GM21723 (cell line): ENCODE results near the gene SLC39A3.

Source experiments
- ATAC-seq: cut with Tn5 transposase; IDR thresholded peaks from one replicate; pipeline ENCODE4 v1.9.1; 2021; ENCODE audit warnings: mild to moderate bottlenecking, moderate library complexity; ENCODE audit not compliant: unreplicated experiment

Gene SLC39A3

DNA sequence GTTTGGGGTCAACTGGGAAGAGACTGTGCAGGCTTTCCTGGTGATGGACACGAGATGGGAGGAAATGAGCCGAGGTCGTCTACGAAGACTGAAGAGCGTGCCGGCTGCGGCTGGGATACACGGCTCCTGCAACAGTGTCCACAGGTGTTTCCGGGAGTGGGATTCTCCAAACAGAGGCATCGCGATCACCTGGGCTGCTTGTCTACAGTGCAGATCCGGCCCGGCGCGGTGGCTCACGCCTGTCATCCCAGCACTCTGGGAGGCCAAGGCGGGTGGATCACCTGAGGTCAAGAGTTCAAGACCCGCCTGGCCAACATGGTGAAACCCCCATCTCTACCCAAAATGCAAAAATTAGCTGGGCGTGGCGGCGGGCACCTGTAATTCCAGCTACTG, 11.6 kb upstream of the SLC39A3 start:
- ATAC-seq: no peak

DNA sequence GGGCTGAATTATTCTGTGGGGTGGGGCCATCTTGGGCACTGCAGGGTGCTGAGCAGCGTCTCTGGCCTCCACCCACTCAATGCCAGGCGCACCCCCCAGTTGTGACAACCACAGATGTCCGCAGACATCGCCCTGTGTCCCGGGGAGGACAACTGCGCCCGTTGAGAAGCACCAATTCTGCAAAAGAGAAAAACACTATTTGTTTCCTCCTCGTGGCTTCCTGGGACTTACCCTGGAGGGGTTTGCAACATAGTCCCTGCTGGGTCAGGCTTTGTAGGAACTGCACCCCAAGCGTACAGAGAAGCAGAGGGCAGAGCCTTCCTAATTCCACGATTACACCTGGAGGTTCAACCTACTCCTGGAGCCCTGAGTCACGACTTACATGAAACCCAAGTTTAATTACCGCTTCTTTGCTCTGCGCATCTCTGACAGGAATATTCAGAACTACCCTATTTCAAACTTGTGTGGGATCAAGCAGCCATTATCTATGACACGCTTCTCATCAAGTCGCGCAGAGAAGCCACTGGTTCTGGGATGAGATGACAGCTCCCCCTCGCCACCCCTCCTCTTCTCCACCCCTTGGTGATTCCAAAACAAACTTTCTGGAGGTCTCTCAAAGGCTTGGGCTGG, 11.1 kb upstream of the SLC39A3 start:
- ATAC-seq: no peak

DNA sequence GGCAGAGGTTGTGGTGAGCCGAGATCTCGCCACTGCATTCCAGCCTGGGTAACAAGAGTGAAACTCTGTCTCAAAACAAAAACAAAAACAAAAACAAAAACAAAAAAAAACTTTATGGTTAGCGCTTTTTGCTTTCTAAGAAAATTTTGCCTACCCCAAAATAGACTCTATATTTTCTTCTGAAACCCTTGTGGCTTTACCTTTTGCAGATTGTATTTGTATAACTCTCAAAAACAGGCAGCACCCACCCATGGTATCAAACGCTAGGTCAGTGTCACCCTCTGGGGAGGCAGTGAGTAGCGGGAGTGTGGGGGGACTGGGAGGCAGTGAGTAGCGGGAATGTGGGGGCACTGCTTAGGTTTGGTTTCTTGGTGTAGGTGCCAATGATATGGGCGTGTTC, 7.5 kb upstream of the SLC39A3 start:
- ATAC-seq: no peak

DNA sequence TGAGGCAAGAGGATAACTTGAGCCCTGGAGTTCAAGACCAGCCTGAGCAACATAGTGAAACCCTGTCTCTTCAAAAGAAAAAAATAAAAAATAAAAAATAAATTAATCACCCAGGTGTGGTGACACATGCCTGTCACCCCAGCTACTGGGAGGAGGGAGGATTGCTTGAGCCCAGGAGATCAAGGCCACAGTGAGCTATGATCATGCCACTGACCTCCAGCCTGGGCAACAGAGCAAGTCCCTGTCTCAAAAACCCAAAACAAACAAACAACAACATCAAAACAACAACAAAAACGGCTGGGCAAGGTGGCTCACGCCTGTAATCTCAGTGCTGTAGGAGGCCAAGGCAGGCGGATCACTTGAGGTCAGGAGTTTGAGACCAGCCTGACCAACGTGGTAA, 4.3 kb upstream of the SLC39A3 start:
- ATAC-seq: no peak

DNA sequence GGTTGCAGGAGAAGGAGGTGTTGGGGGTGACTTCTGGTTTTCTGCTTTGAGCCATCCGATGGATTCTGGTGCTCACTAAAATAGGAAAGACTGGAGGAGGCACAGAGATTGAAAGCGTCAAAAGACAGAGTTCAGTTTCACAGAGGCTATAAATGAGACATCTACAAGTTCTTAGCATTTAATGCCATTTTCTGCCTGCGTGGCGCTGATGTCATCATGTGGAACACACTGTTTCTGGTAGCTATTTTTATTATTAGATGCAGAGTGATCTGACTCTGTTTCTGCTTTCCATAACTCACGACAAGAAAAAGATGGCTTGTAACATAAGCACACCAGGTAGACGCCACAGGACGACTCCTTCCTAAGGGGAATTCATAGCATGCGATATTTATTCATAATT, 3.3 kb upstream of the SLC39A3 start:
- ATAC-seq: no peak

DNA sequence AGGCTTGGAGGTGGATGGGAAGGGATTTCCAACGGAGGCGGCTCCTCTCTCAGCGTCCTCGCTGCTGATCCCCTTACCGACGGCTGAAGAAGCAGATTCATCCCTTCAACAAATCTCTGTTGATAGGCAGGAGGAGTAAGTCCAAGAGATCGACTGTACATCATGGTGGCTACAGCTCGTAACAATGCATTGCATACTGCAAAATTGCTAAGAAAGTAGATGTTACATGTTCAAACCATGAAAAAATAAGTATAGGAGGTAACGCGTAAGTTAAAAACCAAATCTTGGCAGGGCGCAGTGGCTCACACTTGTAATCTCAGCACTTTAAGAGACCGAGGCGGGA, 468 bp upstream of the SLC39A3 start:
- ATAC-seq: no peak

DNA sequence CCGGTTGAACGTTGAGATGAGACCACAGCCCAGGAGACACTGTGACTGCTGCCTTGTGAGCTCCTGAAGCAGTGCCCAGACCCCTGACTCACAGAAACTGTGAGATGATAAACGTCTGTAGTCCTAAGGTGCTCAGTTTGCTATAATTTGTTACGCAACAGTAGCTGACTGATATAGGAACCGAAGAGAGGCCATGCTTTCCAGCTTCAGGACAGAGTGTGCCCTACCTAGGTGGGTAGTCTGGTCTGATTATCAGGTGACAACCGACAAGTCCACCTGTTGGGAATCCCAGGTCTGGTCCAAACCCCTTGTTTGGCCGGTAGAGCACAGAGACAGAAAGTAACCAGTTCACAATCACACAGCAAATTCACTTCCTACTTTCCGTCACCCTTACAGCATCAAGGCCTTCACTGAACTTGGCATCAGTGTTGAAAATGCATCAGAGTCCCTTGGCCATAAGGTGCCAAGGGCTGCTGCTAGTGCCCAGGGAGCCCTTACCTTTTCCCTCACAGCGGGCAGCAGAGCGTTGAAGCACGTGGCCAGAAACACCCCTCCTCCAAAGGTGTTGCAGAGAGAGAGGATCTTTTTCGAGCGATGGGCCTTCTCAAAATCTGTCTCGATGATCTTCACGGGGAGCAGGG, 3.1 kb downstream of the SLC39A3 start:
- no peak for ATAC-seq

DNA sequence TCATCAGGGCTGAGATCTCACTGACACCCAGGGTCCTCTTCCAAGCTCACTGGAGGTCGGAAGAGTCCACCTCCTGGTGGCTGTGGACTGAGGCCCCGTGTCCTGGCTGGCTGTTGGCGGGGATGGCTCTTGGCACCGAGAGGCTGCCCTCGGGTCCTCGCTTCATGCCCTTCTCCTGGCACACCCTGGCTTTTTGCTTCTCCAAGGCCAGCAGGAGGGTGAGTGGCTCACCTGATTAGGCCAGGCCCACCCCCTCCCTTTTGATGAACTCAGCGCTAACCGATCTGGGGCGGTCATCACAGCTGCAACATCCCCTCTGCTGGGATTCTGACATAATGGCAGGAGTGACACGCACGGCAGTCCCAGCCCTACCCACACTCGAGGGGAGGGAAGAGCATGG, 4.4 kb downstream of the SLC39A3 start:
- ATAC-seq: no peak

DNA sequence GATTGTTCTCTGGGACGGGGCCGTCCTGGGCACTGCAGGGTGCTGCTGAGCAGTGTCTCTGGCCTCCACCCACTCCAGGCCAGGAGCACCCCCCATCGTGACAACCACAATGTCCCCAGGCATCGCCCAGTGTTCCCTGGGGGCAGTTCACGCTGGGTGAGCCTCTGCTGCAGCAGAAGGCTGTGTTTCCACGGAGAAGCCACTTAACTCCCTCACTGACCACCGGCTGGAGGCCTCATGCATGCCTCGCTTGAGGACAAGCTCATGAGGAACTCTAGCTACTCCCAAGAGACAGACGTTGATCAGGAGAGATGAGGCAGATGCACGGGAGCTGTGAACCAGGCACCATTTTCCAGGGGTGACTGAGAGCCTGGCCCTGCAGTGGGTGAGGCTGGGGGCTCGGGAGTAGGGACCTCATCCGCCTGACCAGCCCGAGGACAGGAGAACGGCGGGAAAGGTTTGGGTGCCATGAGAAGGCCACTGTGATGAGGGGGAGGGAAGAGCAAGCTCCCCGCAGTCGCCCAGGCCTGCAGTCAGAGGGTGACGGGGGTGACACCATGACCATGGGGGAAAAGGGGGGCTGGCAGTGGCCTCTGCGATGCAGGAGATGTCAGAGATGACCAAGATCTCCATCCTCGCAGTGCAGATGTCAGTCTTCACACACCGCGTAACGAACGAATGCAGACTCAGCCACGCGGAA, 5.1 kb downstream of the SLC39A3 start:
- no peak for ATAC-seq

DNA sequence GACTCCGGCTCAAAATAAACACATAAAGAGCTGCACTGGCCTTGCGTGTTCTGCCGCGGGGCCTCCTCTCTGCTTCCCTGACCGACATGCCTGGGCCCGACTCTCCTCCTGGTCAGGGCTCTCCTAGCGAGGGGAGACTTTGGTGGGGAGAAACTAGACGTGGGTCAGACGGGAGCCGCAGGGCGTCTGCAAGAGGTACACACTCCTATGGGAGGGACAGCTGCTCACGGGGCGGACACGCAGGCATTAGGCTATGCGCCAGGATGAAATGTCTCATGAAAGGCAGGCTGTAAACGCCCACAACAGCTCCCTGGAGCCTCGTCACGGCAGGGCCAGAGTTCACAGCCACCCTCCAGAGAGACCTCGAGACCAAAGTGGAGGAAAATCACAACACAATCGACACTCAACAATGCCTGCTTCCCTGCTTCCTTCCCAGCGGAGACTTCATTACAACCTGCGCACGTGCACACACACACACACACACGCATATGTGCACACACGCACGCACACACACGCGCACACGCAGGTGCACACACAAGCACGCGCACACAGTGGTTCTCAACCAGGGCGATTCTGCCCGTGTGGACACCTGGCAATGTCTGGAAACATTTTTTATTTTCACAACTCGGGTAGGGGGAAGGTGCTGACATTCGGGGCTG, 5.8 kb downstream of the SLC39A3 start:
- ATAC-seq: no peak

DNA sequence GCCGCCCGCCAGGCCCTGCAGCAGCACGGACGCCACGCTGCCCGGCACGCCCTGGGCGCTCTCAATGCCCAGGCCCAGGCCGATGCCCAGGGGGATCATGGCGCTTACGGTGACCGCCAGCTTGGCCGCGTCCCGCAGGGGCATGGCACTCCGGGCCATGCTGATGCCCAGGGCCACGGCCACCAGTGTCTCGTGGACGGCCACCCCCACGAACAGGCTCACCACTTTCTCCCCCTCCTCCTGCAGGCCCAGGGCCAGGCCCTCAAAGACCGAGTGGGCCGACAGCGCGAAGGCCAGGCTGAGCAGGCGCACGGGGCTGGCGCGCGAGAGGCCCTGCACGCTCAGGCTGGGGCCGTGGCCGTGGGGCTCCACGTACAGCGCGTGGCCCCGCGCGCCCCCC, 6.9 kb downstream of the SLC39A3 start:
- ATAC-seq: no peak

DNA sequence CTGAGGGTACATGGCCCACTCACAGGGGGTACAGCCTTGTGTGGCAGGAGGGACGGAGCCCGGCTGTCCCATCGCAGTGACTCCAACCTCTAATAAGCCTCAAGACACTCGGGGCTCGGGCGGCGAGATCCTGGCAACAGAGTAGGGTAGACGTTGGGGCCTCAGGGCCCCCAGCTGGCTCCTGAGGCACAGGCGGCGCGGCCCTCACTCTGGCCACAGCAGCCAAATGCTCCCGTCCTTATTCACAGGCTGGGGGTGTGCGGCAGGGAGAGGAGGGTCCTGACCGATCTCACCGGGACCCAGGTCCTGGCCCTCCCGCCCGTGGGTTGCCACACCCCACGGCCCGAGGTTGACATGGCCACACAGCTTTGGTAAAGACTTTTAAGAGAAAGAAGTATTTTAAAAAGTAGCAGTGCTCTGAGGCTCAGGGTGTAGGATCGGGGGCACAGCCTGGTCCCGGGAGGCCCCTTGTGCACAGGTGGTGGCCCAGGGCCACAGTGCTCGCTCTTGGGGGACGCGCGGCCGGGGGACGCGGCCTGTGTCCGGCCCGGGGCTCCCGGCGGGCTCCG, 7.6 kb downstream of the SLC39A3 start:
- ATAC-seq: no peak

DNA sequence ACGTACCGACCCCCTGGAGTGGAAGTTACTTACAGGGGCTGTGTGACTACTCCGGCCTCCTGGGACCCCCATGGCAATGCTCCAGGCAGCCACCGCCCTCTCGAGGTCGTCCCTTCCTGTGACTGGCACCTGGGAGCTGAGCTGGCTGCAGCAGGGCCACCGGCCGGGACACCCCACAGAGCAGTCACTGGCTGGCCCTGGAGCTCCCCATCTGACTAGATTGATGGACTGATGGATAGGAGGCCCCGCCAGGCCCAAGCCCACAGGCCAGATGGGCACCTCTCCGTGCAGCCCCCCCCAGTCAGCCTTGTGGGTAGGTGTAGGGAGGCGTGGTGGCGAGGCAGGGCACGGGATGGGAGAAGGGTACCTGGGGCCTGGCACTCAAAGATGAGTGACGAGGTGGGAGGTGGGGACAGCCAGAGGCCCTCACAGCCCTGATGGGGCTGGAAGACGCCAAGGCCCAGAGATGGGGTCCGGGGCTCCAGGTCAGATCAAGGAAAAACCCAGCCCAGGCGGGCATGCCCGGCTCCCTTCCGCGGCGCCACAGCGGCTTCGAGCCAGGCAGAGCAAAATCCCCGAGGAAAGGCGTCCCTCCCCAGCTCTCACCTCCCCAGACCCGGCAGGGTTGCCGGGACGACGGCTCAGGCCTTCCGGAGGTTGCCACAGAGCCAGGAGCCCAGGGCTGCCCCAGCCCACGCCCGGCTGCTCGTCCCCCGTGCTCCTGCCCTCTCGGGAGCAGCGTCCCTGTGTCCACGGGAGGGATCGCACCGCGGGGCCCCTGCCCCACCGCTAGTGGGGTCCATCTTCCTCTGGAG, 8.4 kb downstream of the SLC39A3 start:
- no peak for ATAC-seq

DNA sequence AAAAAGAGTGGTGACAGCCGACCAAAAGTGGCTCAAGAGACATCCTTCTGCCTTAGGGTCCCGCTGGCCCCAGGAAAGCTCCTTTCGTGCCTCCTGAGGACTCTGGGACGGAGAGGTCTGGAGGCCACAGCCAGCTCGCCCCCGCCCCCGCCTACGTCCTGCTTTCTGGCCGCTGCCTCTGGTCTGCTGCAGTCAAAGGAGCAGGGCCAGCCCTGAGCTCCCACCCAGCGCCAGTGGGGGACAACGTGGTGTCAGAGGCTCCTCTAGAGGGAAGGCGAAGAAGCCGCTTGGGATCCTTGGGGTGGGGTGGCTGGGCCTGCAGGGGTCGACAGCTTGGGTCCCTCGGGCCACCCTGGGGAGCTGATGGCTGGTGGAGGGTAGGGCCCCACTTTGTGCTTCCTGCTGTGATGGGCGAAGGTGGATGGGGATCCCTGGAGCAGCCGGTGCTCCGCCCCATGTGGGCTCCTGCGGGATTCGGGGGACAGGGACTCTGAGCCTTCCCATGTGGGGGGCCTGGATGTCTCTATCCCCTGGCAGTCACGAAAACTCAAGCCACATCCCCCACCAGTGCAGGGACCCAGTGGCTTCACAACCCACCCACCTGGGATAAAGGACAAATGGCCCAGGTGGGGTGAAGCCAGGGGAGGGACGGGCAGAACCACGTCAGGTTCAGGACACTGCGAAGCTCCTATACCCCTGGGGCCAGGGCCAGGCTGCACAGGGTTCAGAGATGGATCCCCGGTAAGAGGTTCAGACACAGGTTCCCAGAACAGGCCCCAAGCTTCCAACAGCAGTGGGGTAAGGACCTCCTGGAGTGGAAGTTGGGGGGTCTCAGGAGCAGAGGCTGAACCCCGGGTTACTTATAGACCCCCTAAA, 9.6 kb downstream of the SLC39A3 start:
- ATAC-seq: no peak

DNA sequence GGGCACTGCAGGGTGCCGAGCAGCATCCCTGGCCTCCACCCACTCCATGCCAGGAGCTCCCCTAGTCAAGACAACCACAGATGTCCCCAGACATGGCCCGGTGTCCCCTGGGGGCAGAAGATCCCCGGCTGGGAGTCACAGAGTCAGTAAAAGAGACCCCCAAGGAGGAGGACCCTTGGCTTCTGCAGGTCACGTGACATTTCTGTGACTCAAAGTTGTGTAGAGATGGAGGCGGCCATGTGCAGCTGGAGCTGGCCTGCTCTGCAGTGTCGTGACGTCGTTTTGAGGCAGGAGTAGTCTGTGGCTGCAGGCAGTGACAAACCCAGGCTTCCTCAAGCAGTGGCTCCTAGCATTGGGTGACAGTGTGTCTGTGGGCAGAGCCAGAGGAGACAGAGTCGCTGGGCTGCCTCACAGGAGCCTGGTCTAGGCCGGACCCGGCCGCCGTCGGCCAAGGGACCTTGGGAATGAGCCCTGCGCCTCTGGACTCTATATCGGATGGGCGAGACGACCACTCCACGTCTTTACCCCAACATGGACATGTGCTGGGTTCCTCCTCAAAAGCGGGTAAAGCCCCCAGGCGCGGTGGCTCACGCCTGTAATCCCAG, 10.9 kb downstream of the SLC39A3 start:
- ATAC-seq: no peak

DNA sequence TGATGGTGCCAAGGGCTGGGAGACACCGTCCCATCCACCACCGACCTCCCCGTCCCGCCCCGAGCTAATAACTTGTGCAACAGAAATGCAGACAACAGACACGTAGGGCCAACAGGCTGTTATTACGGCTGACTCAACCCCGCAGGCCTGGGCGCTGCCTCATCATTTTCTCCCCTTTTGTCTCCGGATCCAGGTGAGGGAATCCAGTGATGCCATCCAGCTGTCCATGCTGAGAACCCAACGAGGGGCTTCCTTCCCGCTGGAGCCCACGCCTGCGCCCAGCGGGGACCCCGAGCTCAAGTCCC, 12.2 kb downstream of the SLC39A3 start:
- no peak for ATAC-seq

DNA sequence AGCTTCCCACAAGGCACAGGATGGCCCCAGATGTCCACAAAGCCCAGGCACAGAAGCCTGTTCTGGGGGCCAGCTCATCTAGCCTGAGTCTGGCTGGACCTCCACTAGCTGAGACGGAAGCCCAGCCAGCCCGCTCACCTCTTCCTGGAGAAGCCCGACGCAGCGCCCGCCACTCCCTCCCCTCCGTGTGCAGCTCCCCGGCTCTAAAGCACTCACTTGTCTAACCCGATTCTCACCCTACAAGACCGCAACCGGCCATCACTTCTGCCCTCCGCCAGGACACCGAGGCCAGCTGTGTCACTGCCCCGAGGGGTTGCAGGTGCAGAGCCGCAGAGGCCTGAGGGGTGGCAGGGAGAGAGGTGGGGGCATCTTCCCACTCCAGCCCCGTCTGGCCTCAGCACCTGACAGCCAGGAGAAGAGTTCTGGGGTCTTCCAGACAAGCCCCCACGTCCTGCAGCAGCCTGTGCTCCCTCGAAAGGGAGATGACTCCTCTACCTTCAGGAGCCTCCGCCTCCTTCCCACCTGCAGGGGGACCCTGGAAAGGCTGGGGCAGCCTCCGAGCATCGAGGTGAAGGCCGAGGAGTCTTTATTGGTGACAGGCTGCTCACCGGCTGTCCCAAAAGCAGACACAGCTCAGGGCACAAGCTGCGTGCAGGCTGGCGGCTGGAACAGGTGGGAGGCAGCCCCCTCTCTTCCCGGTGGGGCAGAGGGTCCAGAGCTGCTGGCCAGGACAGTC, 12.7 kb downstream of the SLC39A3 start:
- ATAC-seq: no peak

DNA sequence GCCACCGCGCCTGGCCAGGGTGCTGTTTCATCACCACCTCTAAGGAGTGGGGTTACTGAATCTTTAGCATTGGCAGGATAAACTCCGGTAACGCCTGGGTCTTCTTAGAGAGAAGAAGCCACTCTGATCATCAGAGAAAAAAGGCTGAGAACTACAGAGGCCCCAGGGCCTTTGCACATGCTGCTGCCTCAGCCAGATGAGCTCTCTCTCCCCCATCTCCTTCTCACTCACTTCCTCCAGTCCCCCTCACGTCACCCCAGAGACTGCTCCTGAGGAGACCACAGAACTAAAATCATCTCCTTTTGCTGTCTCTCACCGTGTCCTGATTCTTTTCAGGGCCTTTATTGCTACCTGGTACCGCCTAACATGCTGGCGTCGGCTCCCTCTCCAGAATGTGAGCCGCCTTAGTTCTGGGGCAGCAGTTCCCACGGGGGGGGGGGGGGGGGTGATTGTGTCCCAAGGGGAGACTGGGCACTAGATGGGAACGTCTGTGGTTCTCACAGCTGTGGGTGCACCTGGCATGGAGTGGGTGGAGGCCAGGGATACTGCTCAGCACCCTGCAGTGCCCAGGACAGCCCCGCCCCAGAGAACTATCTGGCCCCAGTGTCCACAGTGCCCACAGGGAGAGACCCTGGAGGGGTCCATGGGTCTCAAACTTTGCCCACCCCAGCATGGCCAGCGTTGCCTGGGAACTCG, 13.5 kb downstream of the SLC39A3 start:
- ATAC-seq: no peak
